Tibial nerve (tissue), 3 donors: ENCODE measurements around the gene KCNJ8.

Source experiments
- POLR2A ChIP-seq, 2 donors: fragments of 450-650 bp; IDR thresholded peaks; one replicate each; pipeline ENCODE4 v1.6.1; 2017; ENCODE audit warnings: antibody characterized with exemption in 2 of 2, mild to moderate bottlenecking in 2 of 2, moderate library complexity in 2 of 2
- TF ChIP-seq, protein P1 (sequence below), 5 experiments: fragments of 200-600 bp in 3 of 5; fragments of 450-650 bp in 2 of 5; sonication (generic) in 3 of 5; IDR thresholded peaks; one replicate each; pipeline ENCODE4 v1.5.1; 2016 to 2019; ENCODE audit warnings: antibody characterized with exemption in 5 of 5, mild to moderate bottlenecking in 3 of 5, moderate library complexity in 2 of 5

- TF ChIP-seq POLR2A (IDR thresholded peaks at IDR 0.05) = no peak
- TF ChIP-seq, protein P1, sequence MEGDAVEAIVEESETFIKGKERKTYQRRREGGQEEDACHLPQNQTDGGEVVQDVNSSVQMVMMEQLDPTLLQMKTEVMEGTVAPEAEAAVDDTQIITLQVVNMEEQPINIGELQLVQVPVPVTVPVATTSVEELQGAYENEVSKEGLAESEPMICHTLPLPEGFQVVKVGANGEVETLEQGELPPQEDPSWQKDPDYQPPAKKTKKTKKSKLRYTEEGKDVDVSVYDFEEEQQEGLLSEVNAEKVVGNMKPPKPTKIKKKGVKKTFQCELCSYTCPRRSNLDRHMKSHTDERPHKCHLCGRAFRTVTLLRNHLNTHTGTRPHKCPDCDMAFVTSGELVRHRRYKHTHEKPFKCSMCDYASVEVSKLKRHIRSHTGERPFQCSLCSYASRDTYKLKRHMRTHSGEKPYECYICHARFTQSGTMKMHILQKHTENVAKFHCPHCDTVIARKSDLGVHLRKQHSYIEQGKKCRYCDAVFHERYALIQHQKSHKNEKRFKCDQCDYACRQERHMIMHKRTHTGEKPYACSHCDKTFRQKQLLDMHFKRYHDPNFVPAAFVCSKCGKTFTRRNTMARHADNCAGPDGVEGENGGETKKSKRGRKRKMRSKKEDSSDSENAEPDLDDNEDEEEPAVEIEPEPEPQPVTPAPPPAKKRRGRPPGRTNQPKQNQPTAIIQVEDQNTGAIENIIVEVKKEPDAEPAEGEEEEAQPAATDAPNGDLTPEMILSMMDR (IDR thresholded peaks at IDR 0.05) = no peak
These were observed 25.5 kb upstream of the KCNJ8 start for GRCh38 chr12:21800011-21800410.
